Neural progenitor cell (in vitro differentiated cells): Measurements from ENCODE around the gene PRF1. TPM values are rescaled to one million over a fixed set of nuclear protein-coding genes. Genes with fewer than 3 reads are reported as not detected.

Experiments used
- DNase-seq: peaks from one replicate; pipeline ENCODE4 v3.0.0-alpha.2; 2016; ENCODE audit warnings: low spot score
- H2AFZ ChIP-seq: fragments of 200-600 bp; sonication (generic); replicated peaks from 2 replicates; pipeline ENCODE4 v1.6.1; 2016; ENCODE audit warnings: antibody characterized with exemption
- H3F3A ChIP-seq: fragments of 200-600 bp; sonication (generic); 2 replicates; pipeline ENCODE4 v1.6.1; 2016; ENCODE audit warnings: antibody characterized with exemption, low read depth
- H3K27ac ChIP-seq: fragments of 200-600 bp; sonication (generic); 2 replicates; pipeline ENCODE4 v1.5.1; 2016; ENCODE audit warnings: mild to moderate bottlenecking
- H3K27me3 ChIP-seq: fragments of 200-600 bp; sonication (generic); 2 replicates; pipeline ENCODE4 v1.6.1; 2016; ENCODE audit warnings: mild to moderate bottlenecking, moderate library complexity
- H3K36me3 ChIP-seq: fragments of 200-600 bp; sonication (generic); 2 replicates; pipeline ENCODE4 v1.5.1; 2016
- H3K4me1 ChIP-seq: fragments of 200-600 bp; sonication (generic); 2 replicates; pipeline ENCODE4 v1.6.1; 2016; ENCODE audit warnings: mixed run types
- H3K4me2 ChIP-seq: fragments of 200-600 bp; sonication (generic); 2 replicates; pipeline ENCODE4 v1.6.1; 2016
- H3K4me3 ChIP-seq: fragments of 200-600 bp; sonication (generic); 2 replicates; pipeline ENCODE4 v1.5.1; 2016
- H3K79me2 ChIP-seq: fragments of 200-600 bp; sonication (generic); 2 replicates; pipeline ENCODE4 v1.6.1; 2016; ENCODE audit warnings: low read depth
- H3K9ac ChIP-seq: fragments of 200-600 bp; sonication (generic); 2 replicates; pipeline ENCODE4 v1.6.1; 2016
- H3K9me3 ChIP-seq: fragments of 200-600 bp; sonication (generic); 2 replicates; pipeline ENCODE4 v1.5.1; 2016; ENCODE audit warnings: low read depth
- H4K20me1 ChIP-seq: fragments of 200-600 bp; sonication (generic); 2 replicates; pipeline ENCODE4 v1.6.1; 2016; ENCODE audit warnings: low read depth
- H3K27ac Mint-ChIP-seq: 3 replicates; pipeline ENCODE4 v1.8.0; 2021; ENCODE audit warnings: mixed read lengths
- H3K27me3 Mint-ChIP-seq: 2 replicates; pipeline ENCODE4 v1.8.0; 2022; ENCODE audit warnings: low read depth, mild to moderate bottlenecking, inconsistent platforms, moderate library complexity, mixed read lengths; ENCODE audit not compliant: insufficient read depth
- H3K36me3 Mint-ChIP-seq: 3 replicates; pipeline ENCODE4 v1.8.0; 2021; ENCODE audit warnings: mixed read lengths
- H3K4me1 Mint-ChIP-seq: 3 replicates; pipeline ENCODE4 v1.8.0; 2021; ENCODE audit warnings: mixed read lengths
- H3K4me3 Mint-ChIP-seq: 3 replicates; pipeline ENCODE4 v1.8.0; 2021; ENCODE audit warnings: mild to moderate bottlenecking, moderate library complexity, mixed read lengths
- H3K9me3 Mint-ChIP-seq: 3 replicates; pipeline ENCODE4 v1.8.0; 2020; ENCODE audit warnings: mixed read lengths
- EZH2 ChIP-seq: fragments of 200-600 bp; sonication (generic); IDR thresholded peaks from 2 replicates; pipeline ENCODE4 v1.6.1; 2017; ENCODE audit warnings: antibody characterized with exemption, mild to moderate bottlenecking, moderate library complexity
- EZH2phosphoT487 ChIP-seq: fragments of 200-600 bp; sonication (generic); IDR thresholded peaks from 2 replicates; pipeline ENCODE4 v1.6.1; 2017; ENCODE audit warnings: antibody characterized with exemption
- total RNA-seq: library from RNA; depleted of rRNA; stranded (reverse); fragments of >200 nt; gene quantifications from 2 replicates; pipeline ENCODE4 v1.2.3, GENCODE V29; 2015; ENCODE audit warnings: low replicate concordance
- TF ChIP-seq, protein P1 (sequence below): fragments of 200-600 bp; sonication (generic); IDR thresholded peaks from 2 replicates; pipeline ENCODE4 v1.5.1; 2017; ENCODE audit warnings: antibody characterized with exemption, mild to moderate bottlenecking

Gene PRF1
- total RNA-seq, 1 donor from 2014 or later, result not detected

DNA sequence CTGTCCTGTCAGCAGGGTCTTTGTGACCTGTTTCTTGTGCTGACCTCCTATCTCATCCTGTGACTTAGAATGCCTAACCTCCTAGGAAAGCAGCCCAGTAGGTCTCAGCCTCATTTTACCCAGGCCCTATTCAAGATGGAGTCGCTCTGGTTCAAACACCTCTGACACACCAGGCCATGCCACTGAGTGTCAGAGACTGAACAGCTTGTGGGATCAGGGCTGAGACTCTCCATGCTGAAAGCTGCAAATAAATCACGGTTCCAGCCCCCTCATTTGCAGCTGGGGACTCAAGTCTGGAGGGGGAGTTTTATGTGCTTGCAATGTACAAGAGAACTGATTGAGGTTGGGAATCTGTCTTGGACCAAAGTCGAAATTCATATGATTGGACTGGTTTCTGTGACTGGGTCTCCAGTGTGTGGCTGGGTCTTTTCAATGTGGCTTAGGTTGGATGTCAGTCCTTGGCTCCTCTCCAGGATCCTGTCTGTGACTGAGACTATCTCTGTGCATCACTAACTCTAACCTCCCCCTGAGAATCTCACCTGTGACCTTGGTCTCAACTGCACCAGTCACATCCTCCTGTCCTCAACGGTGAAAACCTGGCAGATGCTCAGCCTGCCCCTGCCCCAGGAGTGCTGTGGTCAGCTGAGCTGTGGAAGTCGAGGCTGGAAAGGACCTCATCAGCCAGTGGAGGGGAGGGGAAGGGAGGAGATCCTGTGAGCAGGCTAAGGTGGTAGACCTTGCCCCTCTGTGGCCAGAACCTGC, 11.7 kb downstream of the PRF1 start:
- H3K4me1 Mint-ChIP-seq, result peaks cover 14% of the 10 kb centered on the region
- H3K79me2 ChIP-seq, result no peaks in the 10 kb centered on the region

DNA sequence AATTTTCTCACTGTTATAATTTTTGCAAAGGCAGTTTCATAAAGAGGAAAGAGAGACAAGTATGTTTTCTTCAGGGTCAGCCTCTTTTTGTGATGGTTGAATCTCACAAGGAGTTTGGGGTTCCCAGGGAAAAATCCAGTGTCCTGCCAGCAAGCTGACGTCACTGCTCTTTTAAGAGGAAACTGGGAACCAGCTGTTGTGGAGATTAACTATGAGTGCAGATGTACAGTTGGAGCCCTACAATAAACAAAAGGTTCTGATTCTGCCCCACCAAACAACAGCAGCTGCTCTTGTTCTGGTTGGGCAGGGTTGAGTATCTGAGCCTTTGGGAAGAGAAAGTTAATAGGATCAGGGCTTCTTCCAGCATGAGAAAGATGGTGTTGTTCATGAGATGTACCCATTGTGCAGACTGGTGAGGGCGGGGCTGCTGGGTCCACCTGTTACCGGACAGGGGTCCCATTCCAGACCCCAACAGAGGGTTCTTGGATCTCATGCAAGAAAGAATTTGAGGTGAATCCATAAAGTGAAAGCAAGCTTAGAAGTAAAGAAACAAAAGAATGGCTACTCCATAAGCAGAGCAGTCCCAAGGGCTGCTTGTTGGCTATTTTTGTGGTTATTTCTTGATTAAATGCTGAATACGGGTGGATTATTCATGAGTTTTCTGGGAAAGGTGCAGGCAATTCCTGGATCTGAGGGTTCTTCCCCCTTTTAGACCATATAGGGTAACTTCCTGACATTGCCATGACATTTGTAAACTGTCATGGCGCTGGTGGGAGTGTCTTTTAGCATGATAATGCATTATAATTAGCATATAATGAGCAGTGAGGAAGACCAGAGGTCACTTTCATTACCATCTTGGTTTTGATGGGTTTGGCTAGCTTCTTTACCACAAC, 12.5 kb downstream of the PRF1 start:
- no peak overlapping the region for H3K4me3 ChIP-seq
- no peak for TF ChIP-seq EZH2
- TF ChIP-seq, protein P1, sequence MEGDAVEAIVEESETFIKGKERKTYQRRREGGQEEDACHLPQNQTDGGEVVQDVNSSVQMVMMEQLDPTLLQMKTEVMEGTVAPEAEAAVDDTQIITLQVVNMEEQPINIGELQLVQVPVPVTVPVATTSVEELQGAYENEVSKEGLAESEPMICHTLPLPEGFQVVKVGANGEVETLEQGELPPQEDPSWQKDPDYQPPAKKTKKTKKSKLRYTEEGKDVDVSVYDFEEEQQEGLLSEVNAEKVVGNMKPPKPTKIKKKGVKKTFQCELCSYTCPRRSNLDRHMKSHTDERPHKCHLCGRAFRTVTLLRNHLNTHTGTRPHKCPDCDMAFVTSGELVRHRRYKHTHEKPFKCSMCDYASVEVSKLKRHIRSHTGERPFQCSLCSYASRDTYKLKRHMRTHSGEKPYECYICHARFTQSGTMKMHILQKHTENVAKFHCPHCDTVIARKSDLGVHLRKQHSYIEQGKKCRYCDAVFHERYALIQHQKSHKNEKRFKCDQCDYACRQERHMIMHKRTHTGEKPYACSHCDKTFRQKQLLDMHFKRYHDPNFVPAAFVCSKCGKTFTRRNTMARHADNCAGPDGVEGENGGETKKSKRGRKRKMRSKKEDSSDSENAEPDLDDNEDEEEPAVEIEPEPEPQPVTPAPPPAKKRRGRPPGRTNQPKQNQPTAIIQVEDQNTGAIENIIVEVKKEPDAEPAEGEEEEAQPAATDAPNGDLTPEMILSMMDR, result no peak
- TF ChIP-seq EZH2phosphoT487, result no peak
- H3K9me3 ChIP-seq, result no peaks in the 10 kb centered on the region
- no peak overlapping the region for H3K27ac ChIP-seq
- H3F3A ChIP-seq, result peaks cover 7% of the 10 kb centered on the region
- DNase-seq, result no peak
- H3K9me3 Mint-ChIP-seq, result no peaks in the 10 kb centered on the region
- H3K9ac ChIP-seq, result no peak overlapping the region
- no peak overlapping the region for H2AFZ ChIP-seq
- no peak overlapping the region for H3K4me3 Mint-ChIP-seq
- no peaks in the 10 kb centered on the region for H3K36me3 Mint-ChIP-seq
- peaks cover 18% of the 10 kb centered on the region for H3K4me1 Mint-ChIP-seq
- no peak overlapping the region for H3K4me2 ChIP-seq
- H3K36me3 ChIP-seq, result no peaks in the 10 kb centered on the region
- no peaks in the 10 kb centered on the region for H3K27me3 ChIP-seq
- H3K27me3 Mint-ChIP-seq, result peaks cover 21% of the 10 kb centered on the region
- no peaks in the 10 kb centered on the region for H4K20me1 ChIP-seq
- H3K27ac Mint-ChIP-seq, result no peak overlapping the region
- no peaks in the 10 kb centered on the region for H3K79me2 ChIP-seq
- H3K4me1 ChIP-seq, result peaks cover under 1% of the 10 kb centered on the region

More for the DNA sequence above, 11.7 kb downstream of the PRF1 start:
- H3K36me3 Mint-ChIP-seq, result no peaks in the 10 kb centered on the region
- Histone ChIP-seq H3K36me3 (no peaks in the 10 kb centered on the region), H3K4me3 (no peak overlapping the region), H4K20me1 (no peaks in the 10 kb centered on the region), H3K9me3 (no peaks in the 10 kb centered on the region), H3K4me2 (no peak overlapping the region), H3F3A (no peaks in the 10 kb centered on the region), H2AFZ (no peak overlapping the region), H3K27me3 (no peaks in the 10 kb centered on the region), H3K4me1 (no peaks in the 10 kb centered on the region), H3K27ac (no peak overlapping the region), H3K9ac (no peak overlapping the region)
- no peaks in the 10 kb centered on the region for H3K9me3 Mint-ChIP-seq
- H3K27me3 Mint-ChIP-seq, result peaks cover 21% of the 10 kb centered on the region
- peak overlapping the region; percentile 59 for H3K27ac Mint-ChIP-seq
- DNase-seq, result no peak
- TF ChIP-seq, protein P1, result no peak
- no peak for TF ChIP-seq EZH2
- no peak for TF ChIP-seq EZH2phosphoT487
- no peak overlapping the region for H3K4me3 Mint-ChIP-seq

DNA sequence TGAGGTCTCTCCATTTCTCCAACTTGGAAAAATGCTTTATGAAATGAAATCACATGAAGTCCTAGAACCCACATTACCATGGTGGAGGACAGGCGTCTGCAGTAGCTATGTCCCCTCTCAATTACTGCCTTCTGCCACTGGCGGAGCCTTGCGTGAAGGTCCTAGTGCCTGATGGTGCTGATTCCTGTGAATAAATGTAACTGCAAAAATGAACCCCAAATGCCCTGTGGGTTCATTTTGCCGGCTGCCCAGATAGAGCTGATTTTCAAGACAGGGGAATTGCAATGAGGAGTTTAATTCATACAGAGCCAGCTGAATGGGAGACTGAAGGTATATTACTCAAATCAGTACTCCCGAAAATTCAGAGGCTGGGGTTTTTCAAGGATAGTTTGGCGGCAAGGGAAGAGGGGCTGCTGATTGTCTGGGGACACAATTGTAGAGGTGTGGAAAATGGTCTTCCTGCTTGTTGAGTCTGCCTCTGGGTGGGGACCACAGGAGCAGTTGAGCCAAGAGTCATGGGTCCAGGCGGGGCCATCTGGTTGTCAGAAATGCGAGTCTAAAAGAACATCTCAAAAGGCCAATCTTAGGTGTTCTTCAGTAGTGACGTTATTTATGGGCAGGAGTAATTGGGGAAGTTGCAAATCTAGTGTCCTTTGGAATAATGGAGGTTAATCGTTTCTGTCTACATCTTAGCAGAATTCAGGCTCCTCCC, 13.5 kb downstream of the PRF1 start:
- Histone ChIP-seq H3K9me3 (no peaks in the 10 kb centered on the region), H3K36me3 (no peaks in the 10 kb centered on the region), H3K4me3 (no peak overlapping the region), H3K4me2 (no peak overlapping the region), H3K9ac (no peak overlapping the region), H3K4me1 (peaks cover 11% of the 10 kb centered on the region), H3K27ac (no peak overlapping the region), H2AFZ (no peak overlapping the region), H3K27me3 (no peaks in the 10 kb centered on the region), H3K79me2 (no peaks in the 10 kb centered on the region), H3F3A (peaks cover 17% of the 10 kb centered on the region), H4K20me1 (no peaks in the 10 kb centered on the region)
- no peaks in the 10 kb centered on the region for H3K9me3 Mint-ChIP-seq
- H3K36me3 Mint-ChIP-seq, result no peaks in the 10 kb centered on the region
- H3K27ac Mint-ChIP-seq, result no peak overlapping the region
- TF ChIP-seq EZH2phosphoT487 (no peak), EZH2 (no peak)
- TF ChIP-seq, protein P1, result no peak
- DNase-seq, result no peak
- H3K4me1 Mint-ChIP-seq, result peaks cover 24% of the 10 kb centered on the region
- H3K4me3 Mint-ChIP-seq, result no peak overlapping the region
- H3K27me3 Mint-ChIP-seq, result peaks cover 21% of the 10 kb centered on the region
